ENCODE measurements around the gene AEN. TPM values are rescaled to one million over a fixed set of nuclear protein-coding genes. Genes with fewer than 3 reads are reported as not detected.

Gene AEN
- total and polyA plus RNA-seq, 2 donors (not counting 3 experiments of a cell fraction or from before 2014, with no cell fraction given), result 34.2 to 35.6 TPM

- Histone ChIP-seq H3K4me1 (ENCODE audit: control insufficient read depth, extremely low read depth, insufficient read depth, low read length) (peaks cover 42% of the 10 kb centered on the region), H3K4me3 (replicated peaks in 1 of 3; ENCODE audit: insufficient read depth in 1 of 3, low read depth in 1 of 3, low read length in 3 of 3) (no peak overlapping the region), H3K79me2 (ENCODE audit: control insufficient read depth, insufficient read depth, low read length) (peaks cover 88% of the 10 kb centered on the region), H3K9me3 (replicated peaks; ENCODE audit: control insufficient read depth, insufficient read depth, low read length) (no peaks in the 10 kb centered on the region), H2AFZ (ENCODE audit: low read depth, low read length) (no peak overlapping the region), H3K4me2 (ENCODE audit: insufficient read depth, low read length) (no peak overlapping the region), H3K36me3 (ENCODE audit: control insufficient read depth in 2 of 2, extremely low read depth in 1 of 2, insufficient read depth in 2 of 2, low read length in 2 of 2) (peaks cover 10 to 21% of the 10 kb centered on the region in 2 experiments), H3K9me1 (replicated peaks; ENCODE audit: control insufficient read depth, extremely low read depth, insufficient read depth, low read length) (no peaks in the 10 kb centered on the region), H3K27me3 (ENCODE audit: control insufficient read depth in 2 of 2, insufficient read depth in 2 of 2, low read length in 2 of 2) (no peaks in the 10 kb centered on the region), H3K9ac (replicated peaks; ENCODE audit: extremely low read depth, insufficient read depth, low read length) (no peak overlapping the region), H4K20me1 (replicated peaks; ENCODE audit: control insufficient read depth, extremely low read depth, insufficient read depth, low read length) (no peaks in the 10 kb centered on the region), H3K27ac (ENCODE audit: insufficient read depth, low read depth, low read length) (peak overlapping the region; percentile 19)
- no TSS peak for BruUV-seq (replicated peaks)
- FAIRE-seq (no peak), DNase-seq (ENCODE audit: low read depth, low spot score) (no peak)
- intact Hi-C loops (cut with micrococcal nuclease) (loop anchor here (1.0 to 10.0 kb wide), 9 partner anchors 76 to 710 kb away; partner anchors contain the start of genes MRPL46, MRPS11 and POLG), dilution Hi-C loops (cut with MboI; ENCODE audit: extremely low pct_ligation_motif_present, low sequenced_read_pairs) (no loop called here)
- TF ChIP-seq POLR2A (IDR thresholded peaks at IDR 0.05; ENCODE audit: low read depth, low read length) (no peak), FOS (IDR thresholded peaks at IDR 0.05; ENCODE audit: borderline replicate concordance, insufficient read depth, low read length) (no peak), EZH2 (IDR thresholded peaks at IDR 0.05; ENCODE audit: borderline replicate concordance, low read depth, low read length, severe bottlenecking) (no peak), MAX (IDR thresholded peaks at IDR 0.05; ENCODE audit: insufficient read depth, insufficient read length) (no peak), MYC (IDR thresholded peaks at IDR 0.05; ENCODE audit: low read depth, low read length) (no peak), CTCF (IDR thresholded peaks at IDR 0.05; ENCODE audit: extremely low read depth in 1 of 2, insufficient read depth in 1 of 2, low read depth in 1 of 2, low read length in 2 of 2) (no peak), POLR2AphosphoS5 (IDR thresholded peaks at IDR 0.05; ENCODE audit: insufficient read depth, low read depth, low read length) (no peak), GATA2 (IDR thresholded peaks at IDR 0.05; ENCODE audit: insufficient read depth, insufficient read length, low read depth, low read length) (no peak), JUN (IDR thresholded peaks at IDR 0.05; ENCODE audit: borderline replicate concordance, insufficient read depth, insufficient read length, low read depth) (no peak)
- ChIA-PET CTCF (interaction anchor here (0.6 to 2.7 kb wide), 33 partner anchors 9 to 546 kb away, joined by 3 to 69 read pairs (median 6); partner anchors contain the start of genes HAPLN3, MFGE8, MRPL46 and MRPS11), POLR2A (interaction anchor here (0.6 to 1.4 kb wide), 2 partner anchors 9 to 13 kb away, joined by 4 to 8 read pairs; partner anchors contain the start of gene ISG20)
Measured at GRCh38 chr15:88624971-88625490, 3.9 kb downstream of the AEN start.
